Keratinocyte (primary cell): ENCODE data around the gene RGCC. TPM values are rescaled to one million over a fixed set of nuclear protein-coding genes. Genes with fewer than 3 reads are reported as not detected.

Experiments used
- DNase-seq: peaks from one replicate; pipeline ENCODE4 v3.0.0-alpha.2; 2011; ENCODE audit warnings: low read depth, missing footprints, low spot score
- FAIRE-seq: peaks from 2 replicates; lab custom pipeline; 2011; peaks lifted over from hg19 to GRCh38; lab: Jason Lieb, UNC
- H2AFZ ChIP-seq: 2 replicates; pipeline ENCODE4 v1.6.0; 2012; ENCODE audit warnings: low read length, control low read depth, inconsistent platforms; ENCODE audit not compliant: control insufficient read depth
- H3K27ac ChIP-seq: 2 replicates; pipeline ENCODE4 v1.5.1; 2011; ENCODE audit warnings: low read length; ENCODE audit not compliant: control insufficient read depth, insufficient read depth
- H3K27me3 ChIP-seq: 3 replicates; pipeline ENCODE4 v1.6.0; 2011; ENCODE audit warnings: low read length; ENCODE audit not compliant: control insufficient read depth, insufficient read depth; ENCODE audit errors: extremely low read depth
- H3K36me3 ChIP-seq, 2 experiments: 2 replicates in 1 of 2; 3 replicates in 1 of 2; pipeline ENCODE4 v1.5.1; 2011; ENCODE audit warnings: low read length in 2 of 2, mild to moderate bottlenecking in 1 of 2; ENCODE audit not compliant: control insufficient read depth in 2 of 2, insufficient read depth in 2 of 2; ENCODE audit errors: extremely low read depth in 1 of 2
- H3K4me1 ChIP-seq: 3 replicates; pipeline ENCODE4 v1.5.1; 2011; ENCODE audit warnings: low read length; ENCODE audit not compliant: control insufficient read depth, insufficient read depth; ENCODE audit errors: extremely low read depth
- H3K4me2 ChIP-seq: 3 replicates; pipeline ENCODE4 v1.6.0; 2011; ENCODE audit warnings: low read depth, low read length; ENCODE audit not compliant: control insufficient read depth, insufficient read depth; ENCODE audit errors: extremely low read depth
- H3K4me3 ChIP-seq, 3 experiments: fragments of 200-600 bp in 1 of 3; sonication (generic) in 1 of 3; 2 replicates in 2 of 3; 3 replicates in 1 of 3; pipeline ENCODE4 v1.5.1; 2011 to 2016; ENCODE audit warnings: low read length in 3 of 3, mild to moderate bottlenecking in 3 of 3, control low read depth in 2 of 3, inconsistent platforms in 1 of 3, low read depth in 1 of 3, mixed read lengths in 1 of 3, mixed run types in 1 of 3, moderate library complexity in 1 of 3; ENCODE audit not compliant: control insufficient read depth in 2 of 3, insufficient read depth in 2 of 3; ENCODE audit errors: extremely low read depth in 1 of 3
- H3K79me2 ChIP-seq: 2 replicates; pipeline ENCODE4 v1.6.0; 2012; ENCODE audit warnings: low read length; ENCODE audit not compliant: control insufficient read depth, insufficient read depth
- H3K9ac ChIP-seq: 3 replicates; pipeline ENCODE4 v1.6.0; 2011; ENCODE audit warnings: low read length; ENCODE audit not compliant: control insufficient read depth, insufficient read depth; ENCODE audit errors: extremely low read depth
- H3K9me1 ChIP-seq: 3 replicates; pipeline ENCODE4 v1.6.0; 2011; ENCODE audit warnings: low read length; ENCODE audit not compliant: control insufficient read depth, insufficient read depth; ENCODE audit errors: extremely low read depth
- H3K9me3 ChIP-seq: 2 replicates; pipeline ENCODE4 v1.5.1; 2012; ENCODE audit warnings: low read depth, low read length; ENCODE audit not compliant: control insufficient read depth
- H4K20me1 ChIP-seq: 3 replicates; pipeline ENCODE4 v1.6.0; 2011; ENCODE audit warnings: low read length; ENCODE audit not compliant: control insufficient read depth, insufficient read depth; ENCODE audit errors: extremely low read depth
- EZH2 ChIP-seq: IDR thresholded peaks from one replicate; pipeline ENCODE4 v1.6.1; 2012; ENCODE audit warnings: inconsistent platforms, mild to moderate bottlenecking, low read length, moderate library complexity
- dilution Hi-C: fragments of 300-500 bp; cut with MboI; formaldehyde crosslinking; loops from one replicate; pipeline ENCODE4 v1.7.0; 2020; ENCODE audit warnings: low sequenced_read_pairs; ENCODE audit not compliant: extremely low pct_ligation_motif_present
- polyA plus RNA-seq, 5 experiments: library from polyadenylated mRNA; depleted of rRNA in 3 of 5; stranded (reverse) in 3 of 5; stranded (forward) in 1 of 5; unstranded in 1 of 5; fragments of >200 nt; gene quantifications; 1 replicate in 1 of 5; 2 replicates in 3 of 5; 3 replicates in 1 of 5; pipeline versions ENCODE4 v1.2.1 to v1.2.3, GENCODE V29; 2011 to 2012; ENCODE audit warnings: missing spikeins in 2 of 5, low read depth in 1 of 5, low replicate concordance in 1 of 5
- TF ChIP-seq, protein P1 (sequence below), 3 experiments: IDR thresholded peaks in 1 of 3; conservative IDR thresholded peaks in 1 of 3; optimal IDR thresholded peaks in 1 of 3; 2 replicates in 2 of 3; 3 replicates in 1 of 3; pipeline versions ENCODE3 to v1.5.1; 2011; ENCODE audit warnings: low read length in 3 of 3, mild to moderate bottlenecking in 3 of 3, moderate library complexity in 2 of 3, control low read depth in 1 of 3, inconsistent platforms in 1 of 3; ENCODE audit not compliant: insufficient read depth in 2 of 3; ENCODE audit errors: extremely low read depth in 1 of 3

RGCC gene
- polyA plus RNA-seq, 1 donor (not counting 4 experiments of a cell fraction or from before 2014, with no cell fraction given): 1.5 TPM

DNA sequence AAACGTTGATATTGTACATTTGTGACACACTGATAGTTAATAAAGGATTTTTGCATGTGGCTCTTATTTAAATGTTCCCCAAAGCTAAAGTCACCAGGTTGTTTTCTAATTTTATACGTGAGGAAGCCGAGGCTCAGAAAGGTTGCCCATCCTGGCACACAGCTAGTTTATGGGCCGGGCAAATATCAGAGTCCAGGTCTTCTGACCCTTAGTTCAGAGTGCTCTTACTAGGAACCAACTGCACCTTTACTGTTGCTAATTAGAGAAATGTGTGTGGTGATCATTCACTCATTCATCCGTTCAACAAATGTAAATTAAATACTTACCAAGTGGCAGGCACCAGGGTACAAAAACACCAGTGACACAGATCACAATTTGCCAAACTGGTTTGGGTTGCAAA lies 46.3 kb upstream of the RGCC start:
- Histone ChIP-seq H3K9me1 (no peaks in the 10 kb centered on the region), H2AFZ (no peak overlapping the region), H3K4me2 (no peak overlapping the region), H3K79me2 (no peaks in the 10 kb centered on the region), H3K27me3 (no peaks in the 10 kb centered on the region), H3K4me1 (peaks cover 4% of the 10 kb centered on the region), H3K27ac (no peak overlapping the region), H3K9ac (no peak overlapping the region), H3K9me3 (no peaks in the 10 kb centered on the region), H3K36me3 (no peaks in the 10 kb centered on the region), H4K20me1 (no peaks in the 10 kb centered on the region), H3K4me3 (no peak overlapping the region)
- dilution Hi-C loops: no loop called here
- FAIRE-seq: no peak
- no peak for TF ChIP-seq EZH2
- TF ChIP-seq, protein P1, sequence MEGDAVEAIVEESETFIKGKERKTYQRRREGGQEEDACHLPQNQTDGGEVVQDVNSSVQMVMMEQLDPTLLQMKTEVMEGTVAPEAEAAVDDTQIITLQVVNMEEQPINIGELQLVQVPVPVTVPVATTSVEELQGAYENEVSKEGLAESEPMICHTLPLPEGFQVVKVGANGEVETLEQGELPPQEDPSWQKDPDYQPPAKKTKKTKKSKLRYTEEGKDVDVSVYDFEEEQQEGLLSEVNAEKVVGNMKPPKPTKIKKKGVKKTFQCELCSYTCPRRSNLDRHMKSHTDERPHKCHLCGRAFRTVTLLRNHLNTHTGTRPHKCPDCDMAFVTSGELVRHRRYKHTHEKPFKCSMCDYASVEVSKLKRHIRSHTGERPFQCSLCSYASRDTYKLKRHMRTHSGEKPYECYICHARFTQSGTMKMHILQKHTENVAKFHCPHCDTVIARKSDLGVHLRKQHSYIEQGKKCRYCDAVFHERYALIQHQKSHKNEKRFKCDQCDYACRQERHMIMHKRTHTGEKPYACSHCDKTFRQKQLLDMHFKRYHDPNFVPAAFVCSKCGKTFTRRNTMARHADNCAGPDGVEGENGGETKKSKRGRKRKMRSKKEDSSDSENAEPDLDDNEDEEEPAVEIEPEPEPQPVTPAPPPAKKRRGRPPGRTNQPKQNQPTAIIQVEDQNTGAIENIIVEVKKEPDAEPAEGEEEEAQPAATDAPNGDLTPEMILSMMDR (optimal IDR thresholded peaks at IDR 0.05 in 1 of 3, IDR thresholded peaks at IDR 0.05 in 1 of 3, conservative IDR thresholded peaks at IDR 0.05 in 1 of 3; ENCODE audit: extremely low read depth in 1 of 3, insufficient read depth in 2 of 3, low read length in 3 of 3): no peak
- DNase-seq: no peak

DNA sequence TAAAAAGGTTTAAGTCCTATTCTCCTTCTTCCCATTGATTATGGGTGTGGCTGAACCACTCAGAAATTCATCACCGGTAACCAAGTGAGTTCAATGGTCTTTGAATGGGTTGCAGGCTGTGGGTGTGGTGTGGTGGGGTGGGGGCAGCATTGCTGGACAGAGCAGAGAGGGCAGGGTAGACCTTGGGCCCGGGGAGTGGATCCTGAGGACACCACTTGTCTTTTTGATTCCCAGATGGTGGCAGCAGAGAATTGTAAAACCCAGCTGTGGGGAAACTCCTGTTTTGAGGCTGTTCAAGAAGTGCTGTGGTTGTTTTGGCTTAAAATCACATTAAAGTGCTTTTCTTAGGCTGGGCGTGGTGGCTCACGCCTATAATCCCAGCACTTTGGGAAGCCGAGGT lies 45.8 kb upstream of the RGCC start:
- Histone ChIP-seq H3K4me1 (peaks cover 4% of the 10 kb centered on the region), H3K9me1 (no peaks in the 10 kb centered on the region), H4K20me1 (no peaks in the 10 kb centered on the region), H3K9me3 (no peaks in the 10 kb centered on the region), H3K4me3 (no peak overlapping the region), H3K36me3 (no peaks in the 10 kb centered on the region), H3K4me2 (no peak overlapping the region), H3K27ac (no peak overlapping the region), H2AFZ (no peak overlapping the region), H3K9ac (no peak overlapping the region), H3K79me2 (no peaks in the 10 kb centered on the region), H3K27me3 (no peaks in the 10 kb centered on the region)
- dilution Hi-C loops: no loop called here
- no peak for FAIRE-seq
- no peak for DNase-seq
- TF ChIP-seq EZH2: no peak
- TF ChIP-seq, protein P1 (optimal IDR thresholded peaks at IDR 0.05 in 1 of 3, IDR thresholded peaks at IDR 0.05 in 1 of 3, conservative IDR thresholded peaks at IDR 0.05 in 1 of 3; ENCODE audit: extremely low read depth in 1 of 3, insufficient read depth in 2 of 3, low read length in 3 of 3): peak; percentile 26 to 68 (median 40)
